HCEC 1CT (cell line): ENCODE results near the gene ERBB2.

Source experiments
- DNase-seq: peaks from one replicate; pipeline ENCODE4 v3.0.0-alpha.2; 2017

The ERBB2 gene

GRCh38 chr17:39666231-39666600 is 33.6 kb upstream of the ERBB2 start:
- DNase-seq, result no peak

GRCh38 chr17:39666601-39667261 is 33.1 kb upstream of the ERBB2 start:
- DNase-seq, result no peak

- DNase-seq, result no peak
Measured at GRCh38 chr17:39667262-39667944, 32.5 kb upstream of the ERBB2 start.

GRCh38 chr17:39667945-39668924 is 31.6 kb upstream of the ERBB2 start, which contains the start of gene PNMT:
TSS of gene PNMT (plus strand) at chr17:39668453. CDS start at chr17:39668476, 23 bp downstream.
- no peak for DNase-seq

- DNase-seq, result no peak
Measured at GRCh38 chr17:39669897-39670735, 29.7 kb upstream of the ERBB2 start.

- no peak for DNase-seq
Measured at GRCh38 chr17:39670746-39671145, 29.1 kb upstream of the ERBB2 start.

- peak; percentile 32 for DNase-seq
Measured at GRCh38 chr17:39671651-39672521, 28.0 kb upstream of the ERBB2 start.

GRCh38 chr17:39672522-39673334 is 27.1 kb upstream of the ERBB2 start:
- no peak for DNase-seq

- DNase-seq, result no peak
Measured at GRCh38 chr17:39673335-39674081, 26.4 kb upstream of the ERBB2 start.

GRCh38 chr17:39674179-39674578 is 25.7 kb upstream of the ERBB2 start:
- no peak for DNase-seq

- DNase-seq, result no peak
Measured at GRCh38 chr17:39674702-39675389, 25.0 kb upstream of the ERBB2 start.

- DNase-seq, result no peak
Measured at GRCh38 chr17:39675390-39676082, 24.3 kb upstream of the ERBB2 start.

GRCh38 chr17:39676198-39676819 is 23.6 kb upstream of the ERBB2 start:
- no peak for DNase-seq

- no peak for DNase-seq
Measured at GRCh38 chr17:39677072-39677471, 22.8 kb upstream of the ERBB2 start.

GRCh38 chr17:39677542-39678339 is 22.1 kb upstream of the ERBB2 start:
- DNase-seq, result no peak

- DNase-seq, result no peak
Measured at GRCh38 chr17:39678340-39679116, 21.3 kb upstream of the ERBB2 start.
